Psoas muscle (tissue), 8 donors: Measurements from ENCODE around the gene LCN9. TPM values are rescaled to one million over a fixed set of nuclear protein-coding genes. Genes with fewer than 3 reads are reported as not detected.

Experiments used
- ATAC-seq, 4 donors: fragments of 200-7000 bp; cut with Tn5 transposase; one replicate each; pipeline ENCODE4 v1.9.1; 2020; ENCODE audit warnings: moderate library complexity in 3 of 4, mild to moderate bottlenecking in 2 of 4
- DNase-seq, 2 donors: peaks; one replicate each; pipeline ENCODE4 v3.0.0-alpha.2; 2020
- H3K27ac ChIP-seq: fragments of 200-600 bp; one replicate; pipeline ENCODE4 v1.8.0; 2022
- H3K27me3 ChIP-seq, 3 donors: fragments of 200-600 bp in 1 of 3; one replicate each; pipeline versions ENCODE4 v1.6.1 to v1.8.0; 2013 to 2022; ENCODE audit warnings: low read length in 2 of 3, mild to moderate bottlenecking in 2 of 3, moderate library complexity in 1 of 3; ENCODE audit not compliant: insufficient read depth in 3 of 3
- H3K36me3 ChIP-seq, 2 donors: fragments of 200-600 bp in 1 of 2; one replicate each; pipeline versions ENCODE4 v1.6.1 to v1.8.0; 2013 to 2022; ENCODE audit warnings: low read depth in 1 of 2, mild to moderate bottlenecking in 1 of 2, moderate library complexity in 1 of 2; ENCODE audit not compliant: insufficient read depth in 1 of 2
- H3K4me1 ChIP-seq: fragments of 200-600 bp; one replicate; pipeline ENCODE4 v1.8.0; 2022
- H3K4me3 ChIP-seq: fragments of 200-600 bp; one replicate; pipeline ENCODE4 v1.8.0; 2022; ENCODE audit warnings: mild to moderate bottlenecking
- H3K9me3 ChIP-seq: fragments of 200-600 bp; one replicate; pipeline ENCODE4 v1.8.0; 2022
- CTCF ChIP-seq: fragments of 200-600 bp; IDR thresholded peaks from one replicate; pipeline ENCODE4 v1.8.0; 2022; ENCODE audit warnings: antibody characterized with exemption
- WGBS, 3 donors: extraction: QIAGEN DNeasy Blood & Tissue Kit; methylation state at CpG; one replicate each; pipeline versions ENCODE4 v1.1.6 to v1.1.7; 2013; 5-methylcytosine and 5-hydroxymethylcytosine counted together
- intact Hi-C, 2 donors: fragments of 100-400 bp; cut with DNase I; formaldehyde crosslinking; loops; one replicate each; pipeline versions ENCODE4 v1.11.0 to v1.14.2; 2022
- polyA plus RNA-seq, 3 donors: library from polyadenylated mRNA; stranded (reverse); fragments of 200-250 nt; gene quantifications; one replicate each; pipeline ENCODE4 v1.2.3, GENCODE V29; 2013
- total RNA-seq, 4 donors: library from RNA; stranded (reverse); fragmentation: NEBNext Ultra II Directional in 2 of 4; extraction: Animal tissue kit (Norgen Biotek cat#: 25700) in 2 of 4; gene quantifications; one replicate each; pipeline versions ENCODE4 v1.2.1 to v1.2.4, GENCODE V29; 2021 to 2023
- donor health status: healthy with polysubstance abuse.
- donor health status: DM: no; HTN: no; CAD: no; lungs with moderate emphysema.
- donor health status: Bipolar disorder and iron deficiency.
- donor health status: healthy.
- donor health status: DM: yes; HTN: yes; CAD: no.
- donor health status: DM: no; HTN: no; CAD: no.
- donor health status: DM: no; HTN: no; CAD: no.
- donor health status: DM: yes; HTN: yes; CAD: no.

Gene LCN9
- total and polyA plus RNA-seq, 7 donors = not detected

GRCh38 chr9:135698767-135699166 is 35.7 kb downstream of the LCN9 start:
- peaks cover 0 to 11% (median 1%) of the 10 kb centered on the region in 3 donors for H3K27me3 ChIP-seq
- WGBS, 3 donors = 78 to 88% (median 88%) methylated on average over 19 of the region's 19 CpGs
- no peak for ATAC-seq
- no peak overlapping the region for H3K27ac ChIP-seq
- intact Hi-C loops = no loop called here
- H3K4me1 ChIP-seq = peaks cover 6% of the 10 kb centered on the region
- H3K36me3 ChIP-seq = no peaks in the 10 kb centered on the region
- no peak for TF ChIP-seq CTCF
- no peak for DNase-seq
- H3K4me3 ChIP-seq = no peak overlapping the region
- H3K9me3 ChIP-seq = no peaks in the 10 kb centered on the region

- intact Hi-C loops = no loop called here
- Histone ChIP-seq H3K27ac (no peak within 1 kb of the TSS), H3K4me1 (peaks cover 6% of the 10 kb centered on the region), H3K4me3 (no peak within 1 kb of the TSS), H3K27me3 (peaks cover 0 to 11% (median 1%) of the 10 kb centered on the region in 3 donors), H3K9me3 (no peaks in the 10 kb centered on the region), H3K36me3 (no peaks in the 10 kb centered on the region)
- ATAC-seq = no peak
- WGBS, 3 donors = 81 to 87% (median 85%) methylated on average over 27 to 30 of the region's 30 CpGs
- no peak for DNase-seq
- no peak for TF ChIP-seq CTCF
Observed at GRCh38 chr9:135699440-135699839, 36.3 kb downstream of the LCN9 start, which contains the start of gene SOHLH1. SOHLH1 (minus strand) TSS chr9:135699481; CDS start chr9:135699467, 14 bp downstream.

GRCh38 chr9:135700525-135700924 is 37.4 kb downstream of the LCN9 start:
- 79 to 82% (median 80%) methylated on average over 15 of the region's 15 CpGs for WGBS, 3 donors
- H3K4me1 ChIP-seq = peaks cover 6% of the 10 kb centered on the region
- no peaks in the 10 kb centered on the region for H3K36me3 ChIP-seq
- H3K27me3 ChIP-seq = peaks cover 0 to 11% (median 1%) of the 10 kb centered on the region in 3 donors
- H3K9me3 ChIP-seq = no peaks in the 10 kb centered on the region
- DNase-seq (no peak), ATAC-seq (no peak)
- H3K27ac ChIP-seq = no peak overlapping the region
- no peak overlapping the region for H3K4me3 ChIP-seq
- intact Hi-C loops = loop anchor here in 1 of 2 donors (5.0 to 10.0 kb wide), 2 partner anchors 264 to 422 kb away; partner anchors contain the start of gene UBAC1
- no peak for TF ChIP-seq CTCF

GRCh38 chr9:135701067-135701958 is 38.2 kb downstream of the LCN9 start:
- peaks cover 6% of the 10 kb centered on the region for H3K4me1 ChIP-seq
- intact Hi-C loops = loop anchor here in 1 of 2 donors (5.0 to 10.0 kb wide), 2 partner anchors 263 to 421 kb away; partner anchors contain the start of gene UBAC1
- H3K4me3 ChIP-seq = peak overlapping the region; percentile 50
- no peaks in the 10 kb centered on the region for H3K9me3 ChIP-seq
- DNase-seq (no peak), ATAC-seq (no peak)
- WGBS, 3 donors = 26 to 33% (median 31%) methylated on average over 29 to 40 of the region's 40 CpGs
- no peak overlapping the region for H3K27ac ChIP-seq
- no peak for TF ChIP-seq CTCF
- H3K36me3 ChIP-seq = no peaks in the 10 kb centered on the region
- H3K27me3 ChIP-seq = peaks cover 0 to 11% (median 4%) of the 10 kb centered on the region in 3 donors
